RPMI8226 (cell line): ENCODE data around the gene ACTN2.

Experiments used
- DNase-seq: peaks from one replicate; pipeline ENCODE4 v3.0.0-alpha.2; 2015

The ACTN2 gene

DNA sequence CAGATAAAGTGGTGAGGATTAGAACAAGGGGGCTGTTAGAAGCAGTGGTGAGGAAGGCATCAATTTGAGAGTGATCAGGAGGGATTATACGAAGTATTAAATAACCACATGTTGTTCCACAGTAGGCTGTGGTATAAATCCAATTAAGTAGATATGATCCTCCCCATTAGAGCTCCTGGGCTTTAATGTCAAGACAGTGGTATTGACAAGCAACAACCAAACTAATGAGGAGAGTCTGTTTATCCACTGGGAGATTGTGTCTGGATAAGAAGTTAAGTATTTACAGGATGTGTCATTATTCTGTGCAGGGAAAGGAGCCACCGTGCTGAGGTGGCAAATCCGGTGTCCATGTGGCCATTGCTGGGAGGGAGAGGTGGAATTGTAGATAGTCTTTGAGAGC is 5.8 kb downstream of the ACTN2 start:
- DNase-seq = no peak

DNA sequence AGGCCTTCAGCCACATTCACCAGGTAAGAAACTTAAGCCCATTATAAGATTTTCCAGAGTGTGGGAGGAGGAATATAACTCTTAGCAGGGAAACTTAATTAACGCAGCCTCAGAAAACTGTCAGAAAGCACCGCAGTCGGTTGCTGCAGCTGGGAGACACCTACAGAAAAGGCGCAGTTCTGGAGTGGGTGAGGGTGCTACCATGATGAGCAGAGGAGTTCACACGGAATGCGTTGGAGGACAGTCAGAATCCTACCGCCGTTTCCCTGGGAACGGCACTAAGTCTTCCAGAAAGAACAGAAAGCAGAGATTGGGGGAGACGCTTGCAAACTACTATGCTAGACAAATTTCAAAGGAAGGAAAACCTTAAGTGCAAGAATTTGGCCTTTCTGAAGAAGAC is 6.4 kb downstream of the ACTN2 start:
- no peak for DNase-seq

DNA sequence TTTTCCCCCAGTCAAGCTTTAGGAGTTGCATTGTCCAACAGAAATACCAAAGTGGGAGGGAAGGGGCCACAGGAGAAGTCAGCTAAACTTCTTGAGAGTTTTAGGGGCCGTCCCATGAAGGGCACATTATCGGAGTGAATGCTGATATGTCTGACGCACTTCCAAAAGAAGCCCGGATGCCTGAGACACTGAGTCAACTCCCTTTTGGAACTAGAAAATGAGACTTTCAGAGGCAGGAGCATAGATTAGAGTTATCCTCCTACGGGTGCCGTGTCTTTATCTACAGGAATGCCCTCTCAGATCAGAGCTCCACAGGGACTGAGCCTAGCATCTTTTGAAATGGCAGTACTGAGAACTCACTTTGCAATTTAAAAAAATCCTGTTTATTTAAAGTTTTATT is 13.1 kb downstream of the ACTN2 start:
- DNase-seq = no peak

DNA sequence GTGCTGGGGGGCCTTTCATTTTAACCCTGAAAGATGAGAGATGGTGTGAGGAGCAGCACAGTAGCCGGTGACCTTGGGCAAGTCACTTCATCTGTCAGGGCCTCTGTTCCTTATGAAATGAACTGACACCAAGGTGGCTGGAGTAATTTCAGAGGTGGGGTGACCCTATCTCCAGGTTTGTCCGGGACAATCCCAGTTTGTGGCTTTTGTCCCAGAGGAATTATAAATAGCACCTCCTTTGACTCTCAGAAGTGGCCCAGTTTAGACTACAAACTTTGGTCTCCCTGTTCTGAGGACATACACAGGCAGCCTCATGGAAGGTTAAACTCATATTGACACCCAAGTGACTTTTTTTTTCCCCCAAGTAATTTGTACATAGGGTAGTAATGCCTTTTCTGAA is 14.6 kb downstream of the ACTN2 start:
- DNase-seq = no peak

DNA sequence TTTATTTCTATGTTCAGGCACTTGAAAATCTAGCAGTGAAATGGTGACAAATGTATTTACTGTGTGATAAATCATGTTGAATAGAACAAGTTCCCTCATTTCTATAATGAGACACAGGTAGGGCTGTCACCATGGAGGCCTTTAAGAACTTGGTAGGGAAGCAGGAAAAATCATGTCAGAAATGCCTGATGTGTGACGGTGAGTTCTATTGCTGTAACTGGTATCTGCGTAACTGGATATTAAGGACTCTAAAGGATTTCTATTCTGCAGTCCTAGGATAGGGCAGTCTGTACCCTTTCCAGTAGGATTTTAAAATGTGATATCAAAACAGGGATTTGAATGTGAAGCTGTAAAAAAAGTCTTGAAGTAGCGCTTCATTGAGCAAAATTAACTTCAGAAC is 15.5 kb downstream of the ACTN2 start:
- DNase-seq = no peak

DNA sequence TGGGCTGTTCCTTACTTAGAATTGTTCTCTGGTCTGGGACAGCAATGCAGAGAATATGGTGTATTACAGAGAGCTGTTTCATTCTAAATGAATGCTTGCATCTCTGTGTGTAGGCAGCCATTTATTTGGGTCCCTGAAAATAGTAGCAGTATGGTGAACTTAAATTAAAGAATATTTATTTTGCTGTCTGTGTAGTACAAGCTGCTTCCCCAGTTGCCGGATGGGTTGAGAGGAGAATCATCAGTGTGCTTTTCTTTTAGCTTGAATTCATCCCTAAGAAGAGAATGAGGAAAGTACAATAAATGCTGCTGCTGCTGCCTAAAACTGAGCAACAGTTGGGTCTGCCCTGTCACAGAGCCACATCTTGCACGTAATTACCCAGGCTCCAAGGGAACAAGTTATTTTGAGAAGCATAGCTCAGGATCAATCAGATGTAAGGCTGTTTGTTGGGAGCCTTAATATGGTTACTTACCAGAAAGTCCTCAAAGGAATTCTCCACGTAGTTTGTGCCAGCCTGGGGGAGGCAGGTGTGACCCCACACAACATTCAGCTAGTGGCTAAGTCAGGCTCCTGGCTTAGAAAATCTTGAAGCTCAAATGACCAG is 16.6 kb downstream of the ACTN2 start:
- DNase-seq = no peak

DNA sequence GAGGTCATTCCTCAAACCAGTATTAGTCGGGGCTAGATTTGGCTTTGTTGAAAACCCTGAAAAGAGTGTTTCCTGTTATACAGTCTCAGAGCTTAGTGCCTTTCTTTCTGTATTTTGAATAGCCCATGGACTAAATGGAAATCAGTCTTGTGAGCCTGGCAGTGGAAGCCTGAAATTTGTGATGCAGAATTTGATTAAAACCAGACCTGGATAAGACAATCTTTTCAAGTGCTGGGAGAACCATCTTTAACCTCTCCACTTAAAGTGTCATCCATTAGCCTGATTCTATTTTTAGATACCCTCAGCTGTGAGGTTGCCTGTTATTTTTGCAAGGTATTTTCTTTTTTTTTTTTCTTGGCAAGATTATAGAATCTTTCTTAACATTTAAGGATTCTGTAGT is 19.5 kb downstream of the ACTN2 start:
- DNase-seq = no peak

DNA sequence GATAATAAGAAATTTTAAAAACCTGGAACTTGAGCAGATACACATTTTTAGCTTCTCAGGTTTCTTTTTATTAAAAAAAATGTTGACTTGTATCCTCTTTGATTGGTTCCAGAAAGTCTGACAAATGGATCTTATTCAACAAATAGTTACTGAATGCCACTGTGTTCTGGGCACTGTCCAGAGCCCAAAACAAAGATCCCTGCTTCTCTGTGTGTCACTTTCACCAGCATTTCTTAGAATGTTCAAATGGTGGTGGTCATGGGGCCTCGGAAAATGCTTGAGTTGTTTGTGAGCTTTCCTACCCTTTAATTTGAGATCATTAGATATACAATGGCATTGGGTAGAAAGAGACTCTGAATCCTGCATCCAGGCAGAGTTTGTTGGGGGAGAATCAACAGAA is 19.9 kb downstream of the ACTN2 start:
- DNase-seq = no peak

DNA sequence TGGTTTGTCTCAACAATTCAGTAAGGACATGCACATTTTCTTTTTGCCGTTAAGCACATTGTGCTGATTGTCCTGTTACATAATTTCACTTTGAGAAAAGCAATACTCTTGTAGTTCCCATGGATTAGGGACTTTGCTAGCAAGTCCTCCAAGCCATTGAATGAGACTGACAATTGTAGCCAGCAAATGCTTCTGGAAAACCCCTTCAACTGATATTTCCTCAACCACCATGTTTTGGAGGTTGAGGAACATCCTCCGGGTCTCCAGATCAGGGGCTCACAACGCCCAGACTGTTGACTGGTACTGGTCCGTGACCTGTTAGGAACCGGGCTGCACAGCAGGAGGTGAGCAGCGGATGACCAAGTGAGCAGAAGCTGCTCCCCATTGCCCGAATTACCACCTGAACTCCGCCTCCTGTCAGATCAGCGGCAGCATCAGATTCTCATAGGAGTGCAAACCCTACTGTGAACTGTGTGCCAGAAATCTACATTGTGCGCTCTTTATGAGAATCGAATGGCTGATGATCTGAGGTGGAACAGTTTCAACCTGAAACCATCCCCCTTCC is 24.1 kb downstream of the ACTN2 start:
- no peak for DNase-seq

DNA sequence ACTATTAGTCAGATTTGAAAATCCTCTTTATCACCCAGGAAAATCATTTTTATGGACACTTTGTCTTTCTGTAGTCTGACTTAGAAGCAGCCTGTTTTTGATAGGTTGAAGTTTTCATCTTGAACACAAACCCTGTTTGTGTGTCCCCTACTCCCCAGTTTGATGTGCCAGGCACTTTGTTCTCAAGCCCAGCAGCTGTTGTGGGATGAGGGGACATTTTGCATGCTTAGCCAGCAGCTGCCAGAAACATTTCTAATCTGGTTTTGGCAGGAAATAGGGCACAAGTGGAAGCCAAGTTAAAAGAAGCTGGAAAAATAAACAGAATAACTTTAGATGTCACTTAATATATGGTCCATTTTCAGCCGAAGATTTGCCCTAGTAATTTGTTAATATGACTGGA is 29.9 kb downstream of the ACTN2 start:
- no peak for DNase-seq

DNA sequence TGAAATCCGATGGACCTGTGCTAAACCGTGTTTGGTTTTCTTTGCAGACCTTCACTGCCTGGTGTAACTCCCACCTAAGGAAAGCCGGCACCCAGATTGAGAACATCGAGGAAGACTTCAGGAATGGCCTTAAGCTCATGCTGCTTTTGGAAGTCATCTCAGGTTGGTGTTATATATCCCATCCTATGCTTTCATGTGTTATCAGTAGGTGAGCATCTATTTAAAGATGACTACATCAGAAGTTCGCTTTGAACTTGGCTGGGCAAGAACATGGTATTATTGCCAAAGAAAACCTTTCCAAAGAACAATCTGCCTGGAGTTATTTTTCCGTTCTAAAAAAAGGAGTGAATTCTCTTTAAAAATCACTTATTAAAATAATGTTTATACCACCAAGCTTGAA is 31.5 kb downstream of the ACTN2 start:
- DNase-seq = no peak

DNA sequence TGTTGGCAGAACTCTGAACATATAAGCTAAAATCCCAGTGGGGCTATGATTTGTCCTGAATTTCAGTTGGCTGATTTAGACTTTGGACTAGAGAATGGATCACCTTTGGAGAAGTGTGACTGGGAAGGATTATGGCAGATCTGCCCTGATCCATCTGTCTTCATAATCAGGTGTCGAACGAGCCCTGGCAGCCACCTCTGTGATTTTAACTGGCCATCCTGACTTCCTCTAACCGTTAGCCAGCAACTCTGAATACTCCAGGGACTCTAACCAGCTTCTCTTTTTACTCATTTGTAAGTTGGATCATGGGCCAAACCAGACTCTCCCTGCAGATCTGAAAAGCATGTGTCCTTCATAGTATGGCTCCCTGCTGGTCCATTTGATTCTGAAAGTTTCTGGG is 32.0 kb downstream of the ACTN2 start:
- DNase-seq = no peak

DNA sequence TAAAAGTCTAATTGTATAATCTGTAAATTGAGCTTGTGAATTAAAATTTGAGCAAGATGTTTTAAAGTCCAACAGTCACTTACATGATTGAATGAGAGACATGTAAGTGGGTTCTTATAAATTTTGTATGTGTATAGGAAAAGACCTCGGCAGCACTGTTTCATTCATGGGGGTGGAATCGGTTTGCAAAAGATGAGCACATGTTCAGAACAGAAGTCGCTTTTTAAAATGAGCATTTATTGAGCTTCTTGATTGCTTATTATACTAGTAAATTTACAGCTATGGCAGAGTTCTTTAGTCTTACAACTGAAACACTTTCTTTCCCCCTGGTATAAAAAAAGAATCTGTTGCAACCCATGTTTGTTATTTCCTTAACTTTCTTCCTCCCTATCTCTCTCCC is 33.9 kb downstream of the ACTN2 start:
- DNase-seq = no peak

DNA sequence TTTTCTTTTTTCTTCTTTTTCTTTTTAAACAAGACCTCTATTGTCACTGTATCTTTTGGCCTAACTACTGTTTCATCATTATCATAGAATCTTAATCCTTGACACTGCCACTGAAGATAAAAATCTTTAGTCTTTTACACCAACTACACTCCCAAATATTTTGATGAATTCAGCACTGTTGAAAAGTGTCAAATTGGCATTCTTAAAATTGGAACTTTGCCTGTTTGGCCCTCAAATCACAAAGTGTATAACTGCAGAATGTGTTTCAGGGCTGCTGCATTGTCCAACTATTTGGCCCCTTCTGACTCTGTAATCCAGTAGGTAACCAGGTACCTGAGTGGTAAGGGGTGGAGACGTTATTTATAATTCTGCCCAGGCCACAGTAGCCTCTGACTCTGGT is 34.3 kb downstream of the ACTN2 start:
- DNase-seq = no peak

DNA sequence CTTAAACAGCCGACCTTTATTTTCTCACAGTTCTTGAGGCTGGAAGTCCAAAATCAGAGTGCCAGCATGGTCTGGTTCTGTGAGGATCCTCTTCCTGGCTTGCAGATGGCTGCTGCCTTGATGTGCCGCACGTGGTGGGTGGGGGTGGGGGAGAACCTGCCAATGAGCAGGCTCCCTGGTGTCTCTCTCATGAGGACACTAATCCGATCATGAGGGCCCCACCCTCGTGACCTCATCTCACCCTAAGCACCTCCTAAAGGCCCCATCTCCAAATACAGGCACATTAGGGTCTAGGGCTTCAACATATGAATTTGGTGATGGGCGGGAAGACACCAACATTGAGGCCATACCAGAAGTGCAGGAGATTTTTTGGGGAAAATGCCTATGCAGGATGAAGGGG is 37.8 kb downstream of the ACTN2 start:
- no peak for DNase-seq

DNA sequence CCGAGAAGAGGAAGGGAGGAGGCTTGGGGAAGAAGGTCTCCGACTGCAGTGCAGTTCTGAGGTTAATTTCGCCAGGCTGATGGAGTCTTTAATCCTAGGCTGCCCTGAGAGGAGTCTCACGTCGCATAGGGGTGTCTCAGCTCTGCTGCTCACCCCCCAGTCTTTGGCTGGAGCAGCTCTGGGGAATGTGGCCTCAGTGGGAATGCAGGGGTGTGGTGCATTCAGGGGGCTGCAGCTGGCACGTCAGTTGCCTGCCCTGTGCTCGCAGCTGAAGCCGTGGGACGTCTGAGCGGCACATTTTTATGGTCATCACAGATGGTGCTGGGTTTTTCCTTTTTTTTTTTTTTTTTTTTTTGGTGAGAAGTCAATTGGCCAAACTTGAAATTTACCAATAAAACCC is 38.2 kb downstream of the ACTN2 start:
- DNase-seq = no peak

DNA sequence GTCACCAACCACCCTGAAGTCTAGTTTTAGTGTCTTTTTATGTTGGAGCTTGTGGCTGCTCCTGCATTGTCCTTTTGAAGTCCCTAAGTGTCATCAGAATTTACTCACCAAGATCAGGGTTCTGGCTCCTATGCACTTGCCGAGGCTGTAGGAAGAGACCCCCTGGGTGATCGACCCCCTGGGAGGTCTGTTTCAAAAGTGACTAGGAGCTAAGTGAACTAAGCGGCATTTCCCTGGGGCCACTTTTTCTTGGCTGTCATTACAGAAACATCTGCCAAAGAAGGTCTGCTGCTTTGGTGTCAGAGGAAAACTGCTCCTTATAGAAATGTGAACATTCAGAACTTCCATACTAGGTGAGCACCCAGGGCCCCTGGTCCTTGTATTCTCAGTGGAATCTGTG is 39.4 kb downstream of the ACTN2 start:
- no peak for DNase-seq

DNA sequence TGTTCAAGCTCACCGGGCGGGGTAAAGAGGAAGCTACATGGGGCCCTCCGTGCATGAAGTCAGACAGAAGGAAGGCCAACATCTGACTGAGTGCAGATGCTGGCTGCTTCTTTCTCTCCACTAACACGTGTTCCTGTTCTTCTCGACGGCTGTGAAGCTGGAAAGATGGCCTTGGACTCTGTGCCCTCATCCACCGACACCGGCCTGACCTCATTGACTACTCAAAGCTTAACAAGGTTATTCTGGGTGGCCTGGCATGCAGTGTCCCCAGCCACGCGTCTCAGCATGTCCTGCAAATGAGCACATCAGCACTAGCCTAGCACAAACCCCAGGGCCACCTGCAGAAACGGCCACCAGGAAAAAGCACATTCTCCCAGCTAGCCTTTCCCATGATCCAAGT is 41.2 kb downstream of the ACTN2 start:
- no peak for DNase-seq

DNA sequence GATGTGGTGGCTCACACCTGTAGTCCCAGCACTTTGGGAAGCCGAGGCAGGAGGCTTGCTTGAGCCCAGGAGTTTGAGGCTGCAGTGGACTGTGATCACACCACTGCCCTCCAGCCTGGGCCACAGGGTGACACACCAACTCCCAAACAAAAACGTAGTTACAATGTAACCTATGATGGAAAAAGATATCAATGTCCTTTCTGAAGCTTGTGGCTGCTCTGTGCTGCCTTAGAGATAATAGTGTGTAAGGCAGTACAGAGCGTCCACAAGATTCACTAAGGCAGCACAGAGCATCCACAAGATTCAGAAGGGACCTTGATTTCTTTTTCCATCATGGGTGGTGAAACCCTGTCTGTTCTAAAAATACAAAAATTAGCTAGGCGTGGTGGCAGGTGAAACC is 42.5 kb downstream of the ACTN2 start:
- no peak for DNase-seq

DNA sequence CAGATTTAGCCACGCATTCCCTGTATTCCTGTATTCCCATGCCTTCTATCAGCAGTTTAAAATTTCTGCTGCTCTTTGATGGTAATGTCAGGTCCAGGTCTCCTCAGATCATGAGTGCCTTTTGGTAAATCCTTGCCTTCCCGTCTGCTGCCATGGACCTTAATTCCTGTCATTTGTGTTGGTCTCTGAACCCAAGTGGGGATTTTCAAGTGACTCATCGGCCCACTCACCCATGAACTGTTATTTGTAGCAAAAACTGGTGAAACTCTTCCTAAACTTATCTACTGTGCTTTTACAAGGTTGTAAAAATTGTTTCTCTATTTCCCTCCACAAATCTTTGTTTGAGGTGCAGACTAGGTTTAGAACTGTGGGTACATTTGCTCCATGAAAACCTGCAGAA is 47.4 kb downstream of the ACTN2 start:
- DNase-seq = no peak

DNA sequence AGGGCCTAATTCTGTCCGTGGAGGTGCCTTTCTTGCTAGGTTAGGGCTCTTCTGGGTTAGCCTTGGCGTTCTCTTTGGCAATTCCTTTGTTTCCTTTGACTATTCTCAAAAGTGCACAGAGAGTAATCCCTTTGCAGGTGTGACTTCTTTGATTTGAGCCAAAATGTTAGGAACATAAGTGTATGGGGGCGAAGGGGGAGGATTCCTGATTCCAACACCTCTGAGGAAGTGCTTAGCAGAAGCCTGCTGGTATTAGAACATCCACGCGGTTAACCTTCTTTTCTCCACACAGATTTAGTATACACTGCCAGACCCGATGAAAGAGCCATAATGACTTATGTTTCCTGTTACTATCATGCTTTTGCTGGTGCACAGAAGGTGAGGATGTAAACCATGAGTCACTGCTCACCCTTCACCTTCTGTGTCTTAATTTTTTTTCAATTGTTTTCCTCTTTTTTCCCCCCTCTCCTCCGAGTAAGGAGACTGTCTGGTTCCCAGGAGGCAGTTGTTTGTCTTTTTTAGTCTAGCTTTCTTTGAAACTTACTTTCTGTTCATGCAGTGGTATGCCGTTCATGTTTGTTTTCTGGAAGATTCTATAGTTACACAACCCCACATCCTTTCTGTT is 48.0 kb downstream of the ACTN2 start:
- no peak for DNase-seq

DNA sequence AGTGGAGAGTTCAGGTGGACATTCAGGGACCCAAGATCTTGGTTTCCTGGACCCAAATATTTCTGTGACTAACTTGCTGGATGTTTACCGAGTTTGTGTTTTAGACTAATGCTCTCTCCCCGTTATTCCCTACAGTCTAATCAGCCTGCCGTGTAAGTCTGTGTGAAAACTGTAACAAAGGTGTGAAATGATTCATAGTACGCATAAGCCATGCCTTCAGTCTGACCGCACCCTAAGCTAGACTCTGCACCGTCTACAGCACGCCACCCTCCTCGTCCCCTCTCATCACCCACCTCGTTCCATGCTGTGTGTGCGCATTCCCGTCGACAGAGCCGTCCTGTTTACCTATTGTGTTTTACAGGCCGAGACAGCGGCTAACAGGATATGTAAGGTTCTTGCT is 50.5 kb downstream of the ACTN2 start:
- no peak for DNase-seq

DNA sequence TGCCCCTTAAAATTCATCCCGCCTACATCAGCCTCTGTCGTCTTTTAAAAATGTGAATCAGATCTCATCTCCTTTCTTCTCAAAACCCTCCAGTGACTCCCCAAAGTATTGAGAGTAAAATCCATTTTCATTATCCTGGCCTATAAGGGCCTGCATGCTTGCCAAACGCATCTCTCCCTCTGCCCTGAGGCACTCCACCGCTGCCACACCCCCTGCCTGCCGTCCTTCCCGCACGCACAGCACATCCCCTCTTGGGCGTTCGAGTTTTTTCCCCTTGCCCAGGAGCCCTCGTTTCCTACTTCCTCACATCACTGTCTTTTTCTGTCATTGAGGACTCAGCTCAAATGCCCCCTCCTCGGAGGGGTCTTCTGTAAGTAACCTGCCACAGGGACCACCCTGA is 55.5 kb downstream of the ACTN2 start:
- no peak for DNase-seq

DNA sequence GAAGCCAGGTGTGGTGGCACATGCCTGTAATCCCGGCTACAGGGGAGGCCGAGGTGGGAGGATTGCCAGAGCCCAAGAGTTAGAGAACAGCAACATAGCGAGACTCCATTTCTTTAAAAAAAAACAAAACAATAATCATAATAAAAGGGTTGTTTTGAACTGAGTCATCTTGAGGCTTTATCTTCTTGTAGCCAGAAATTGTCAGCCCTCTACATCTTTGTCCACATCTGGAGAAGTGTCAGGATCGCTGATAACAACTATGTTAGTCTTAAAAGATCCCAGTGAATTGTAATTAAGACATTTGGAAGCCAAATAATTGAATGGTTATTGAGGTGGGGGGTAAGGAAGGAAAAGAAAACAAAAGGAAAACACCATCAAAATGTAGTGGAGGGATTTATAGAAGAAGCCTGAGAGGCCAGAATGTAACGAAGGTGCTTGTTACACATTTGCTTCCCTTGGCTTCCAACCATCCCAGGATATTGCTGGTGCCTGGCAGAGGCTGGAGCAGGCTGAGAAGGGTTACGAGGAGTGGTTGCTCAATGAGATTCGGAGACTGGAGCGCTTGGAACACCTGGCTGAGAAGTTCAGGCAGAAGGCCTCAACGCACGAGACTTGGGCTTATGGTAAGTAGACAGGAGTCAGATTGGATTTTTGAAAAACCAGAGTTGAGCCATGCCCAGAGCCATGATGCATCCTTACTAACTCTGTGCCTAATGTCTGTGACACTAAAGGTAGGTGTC is 56.3 kb downstream of the ACTN2 start:
- DNase-seq = no peak
